ENCODE measurements around the gene BOLA3.
"Not testable (repeated sequence)": the region's sequence is repeated elsewhere in the genome, so short reads cannot be mapped to it uniquely, and the experiment has no call there.

GRCh38 chr2:74123955-74124354 lies 23.8 kb downstream of the BOLA3 start:
- TF ChIP-seq CTCF, POLR2AphosphoS5, POLR2A (IDR thresholded peaks at IDR 0.05): not testable (repeated sequence)

Data from prostate gland (tissue), 2 donors.